Keratinocyte (primary cell): ENCODE measurements around the gene TMEM63B. TPM values are rescaled to one million over a fixed set of nuclear protein-coding genes. Genes with fewer than 3 reads are reported as not detected.
"Not testable (repeated sequence)": the region's sequence is repeated elsewhere in the genome, so short reads cannot be mapped to it uniquely, and the experiment has no call there.

Experiments used
- DNase-seq: peaks from one replicate; pipeline ENCODE4 v3.0.0-alpha.2; 2011; ENCODE audit warnings: low read depth, missing footprints, low spot score
- FAIRE-seq: peaks from 2 replicates; lab custom pipeline; 2011; peaks lifted over from hg19 to GRCh38; lab: Jason Lieb, UNC
- H2AFZ ChIP-seq: 2 replicates; pipeline ENCODE4 v1.6.0; 2012; ENCODE audit warnings: low read length, control low read depth, inconsistent platforms; ENCODE audit not compliant: control insufficient read depth
- H3K27ac ChIP-seq: 2 replicates; pipeline ENCODE4 v1.5.1; 2011; ENCODE audit warnings: low read length; ENCODE audit not compliant: control insufficient read depth, insufficient read depth
- H3K27me3 ChIP-seq: 3 replicates; pipeline ENCODE4 v1.6.0; 2011; ENCODE audit warnings: low read length; ENCODE audit not compliant: control insufficient read depth, insufficient read depth; ENCODE audit errors: extremely low read depth
- H3K36me3 ChIP-seq, 2 experiments: 2 replicates in 1 of 2; 3 replicates in 1 of 2; pipeline ENCODE4 v1.5.1; 2011; ENCODE audit warnings: low read length in 2 of 2, mild to moderate bottlenecking in 1 of 2; ENCODE audit not compliant: control insufficient read depth in 2 of 2, insufficient read depth in 2 of 2; ENCODE audit errors: extremely low read depth in 1 of 2
- H3K4me1 ChIP-seq: 3 replicates; pipeline ENCODE4 v1.5.1; 2011; ENCODE audit warnings: low read length; ENCODE audit not compliant: control insufficient read depth, insufficient read depth; ENCODE audit errors: extremely low read depth
- H3K4me2 ChIP-seq: 3 replicates; pipeline ENCODE4 v1.6.0; 2011; ENCODE audit warnings: low read depth, low read length; ENCODE audit not compliant: control insufficient read depth, insufficient read depth; ENCODE audit errors: extremely low read depth
- H3K4me3 ChIP-seq, 3 experiments: fragments of 200-600 bp in 1 of 3; sonication (generic) in 1 of 3; 2 replicates in 2 of 3; 3 replicates in 1 of 3; pipeline ENCODE4 v1.5.1; 2011 to 2016; ENCODE audit warnings: low read length in 3 of 3, mild to moderate bottlenecking in 3 of 3, control low read depth in 2 of 3, inconsistent platforms in 1 of 3, low read depth in 1 of 3, mixed read lengths in 1 of 3, mixed run types in 1 of 3, moderate library complexity in 1 of 3; ENCODE audit not compliant: control insufficient read depth in 2 of 3, insufficient read depth in 2 of 3; ENCODE audit errors: extremely low read depth in 1 of 3
- H3K79me2 ChIP-seq: 2 replicates; pipeline ENCODE4 v1.6.0; 2012; ENCODE audit warnings: low read length; ENCODE audit not compliant: control insufficient read depth, insufficient read depth
- H3K9ac ChIP-seq: 3 replicates; pipeline ENCODE4 v1.6.0; 2011; ENCODE audit warnings: low read length; ENCODE audit not compliant: control insufficient read depth, insufficient read depth; ENCODE audit errors: extremely low read depth
- H3K9me1 ChIP-seq: 3 replicates; pipeline ENCODE4 v1.6.0; 2011; ENCODE audit warnings: low read length; ENCODE audit not compliant: control insufficient read depth, insufficient read depth; ENCODE audit errors: extremely low read depth
- H3K9me3 ChIP-seq: 2 replicates; pipeline ENCODE4 v1.5.1; 2012; ENCODE audit warnings: low read depth, low read length; ENCODE audit not compliant: control insufficient read depth
- H4K20me1 ChIP-seq: 3 replicates; pipeline ENCODE4 v1.6.0; 2011; ENCODE audit warnings: low read length; ENCODE audit not compliant: control insufficient read depth, insufficient read depth; ENCODE audit errors: extremely low read depth
- EZH2 ChIP-seq: IDR thresholded peaks from one replicate; pipeline ENCODE4 v1.6.1; 2012; ENCODE audit warnings: inconsistent platforms, mild to moderate bottlenecking, low read length, moderate library complexity
- dilution Hi-C: fragments of 300-500 bp; cut with MboI; formaldehyde crosslinking; loops from one replicate; pipeline ENCODE4 v1.7.0; 2020; ENCODE audit warnings: low sequenced_read_pairs; ENCODE audit not compliant: extremely low pct_ligation_motif_present
- polyA plus RNA-seq, 5 experiments: library from polyadenylated mRNA; depleted of rRNA in 3 of 5; stranded (reverse) in 3 of 5; stranded (forward) in 1 of 5; unstranded in 1 of 5; fragments of >200 nt; gene quantifications; 1 replicate in 1 of 5; 2 replicates in 3 of 5; 3 replicates in 1 of 5; pipeline versions ENCODE4 v1.2.1 to v1.2.3, GENCODE V29; 2011 to 2012; ENCODE audit warnings: missing spikeins in 2 of 5, low read depth in 1 of 5, low replicate concordance in 1 of 5
- TF ChIP-seq, protein P1 (sequence below), 3 experiments: IDR thresholded peaks in 1 of 3; conservative IDR thresholded peaks in 1 of 3; optimal IDR thresholded peaks in 1 of 3; 2 replicates in 2 of 3; 3 replicates in 1 of 3; pipeline versions ENCODE3 to v1.5.1; 2011; ENCODE audit warnings: low read length in 3 of 3, mild to moderate bottlenecking in 3 of 3, moderate library complexity in 2 of 3, control low read depth in 1 of 3, inconsistent platforms in 1 of 3; ENCODE audit not compliant: insufficient read depth in 2 of 3; ENCODE audit errors: extremely low read depth in 1 of 3

The TMEM63B gene
- polyA plus RNA-seq, 1 donor (not counting 4 experiments of a cell fraction or from before 2014, with no cell fraction given) = 64.8 TPM

GRCh38 chr6:44180406-44180805 lies 53.1 kb downstream of the TMEM63B start:
- Histone ChIP-seq H4K20me1 (no peaks in the 10 kb centered on the region), H3K27ac (no peak overlapping the region), H2AFZ (no peak overlapping the region), H3K4me3 (no peak overlapping the region), H3K36me3 (no peaks in the 10 kb centered on the region), H3K79me2 (no peaks in the 10 kb centered on the region), H3K9me3 (peaks cover 3% of the 10 kb centered on the region), H3K9me1 (no peaks in the 10 kb centered on the region), H3K4me1 (peaks cover 12% of the 10 kb centered on the region), H3K4me2 (no peak overlapping the region), H3K9ac (no peak overlapping the region), H3K27me3 (no peaks in the 10 kb centered on the region)
- FAIRE-seq = no peak
- DNase-seq = no peak
- dilution Hi-C loops = no loop called here
- TF ChIP-seq, protein P1, sequence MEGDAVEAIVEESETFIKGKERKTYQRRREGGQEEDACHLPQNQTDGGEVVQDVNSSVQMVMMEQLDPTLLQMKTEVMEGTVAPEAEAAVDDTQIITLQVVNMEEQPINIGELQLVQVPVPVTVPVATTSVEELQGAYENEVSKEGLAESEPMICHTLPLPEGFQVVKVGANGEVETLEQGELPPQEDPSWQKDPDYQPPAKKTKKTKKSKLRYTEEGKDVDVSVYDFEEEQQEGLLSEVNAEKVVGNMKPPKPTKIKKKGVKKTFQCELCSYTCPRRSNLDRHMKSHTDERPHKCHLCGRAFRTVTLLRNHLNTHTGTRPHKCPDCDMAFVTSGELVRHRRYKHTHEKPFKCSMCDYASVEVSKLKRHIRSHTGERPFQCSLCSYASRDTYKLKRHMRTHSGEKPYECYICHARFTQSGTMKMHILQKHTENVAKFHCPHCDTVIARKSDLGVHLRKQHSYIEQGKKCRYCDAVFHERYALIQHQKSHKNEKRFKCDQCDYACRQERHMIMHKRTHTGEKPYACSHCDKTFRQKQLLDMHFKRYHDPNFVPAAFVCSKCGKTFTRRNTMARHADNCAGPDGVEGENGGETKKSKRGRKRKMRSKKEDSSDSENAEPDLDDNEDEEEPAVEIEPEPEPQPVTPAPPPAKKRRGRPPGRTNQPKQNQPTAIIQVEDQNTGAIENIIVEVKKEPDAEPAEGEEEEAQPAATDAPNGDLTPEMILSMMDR (optimal IDR thresholded peaks at IDR 0.05 in 1 of 3, IDR thresholded peaks at IDR 0.05 in 1 of 3, conservative IDR thresholded peaks at IDR 0.05 in 1 of 3; ENCODE audit: extremely low read depth in 1 of 3, insufficient read depth in 2 of 3, low read length in 3 of 3) = no peak
- TF ChIP-seq EZH2 = no peak

GRCh38 chr6:44180886-44181285 lies 53.5 kb downstream of the TMEM63B start:
- no peaks in the 10 kb centered on the region for H3K36me3 ChIP-seq
- H3K4me3 ChIP-seq = no peak overlapping the region
- DNase-seq = no peak
- H2AFZ ChIP-seq = no peak overlapping the region
- H3K9me3 ChIP-seq = peaks cover 3% of the 10 kb centered on the region
- H3K27me3 ChIP-seq = no peaks in the 10 kb centered on the region
- dilution Hi-C loops = no loop called here
- H3K9ac ChIP-seq = no peak overlapping the region
- H3K27ac ChIP-seq = no peak overlapping the region
- no peaks in the 10 kb centered on the region for H4K20me1 ChIP-seq
- no peak for TF ChIP-seq EZH2
- TF ChIP-seq, protein P1 (optimal IDR thresholded peaks at IDR 0.05 in 1 of 3, IDR thresholded peaks at IDR 0.05 in 1 of 3, conservative IDR thresholded peaks at IDR 0.05 in 1 of 3; ENCODE audit: extremely low read depth in 1 of 3, insufficient read depth in 2 of 3, low read length in 3 of 3) = no peak
- H3K4me1 ChIP-seq = peaks cover 12% of the 10 kb centered on the region
- H3K79me2 ChIP-seq = no peaks in the 10 kb centered on the region
- FAIRE-seq = no peak
- no peaks in the 10 kb centered on the region for H3K9me1 ChIP-seq
- no peak overlapping the region for H3K4me2 ChIP-seq

GRCh38 chr6:44181784-44182183 lies 54.4 kb downstream of the TMEM63B start:
- H3K36me3 ChIP-seq, H3K27ac ChIP-seq, H2AFZ ChIP-seq, dilution Hi-C loops, H4K20me1 ChIP-seq, H3K27me3 ChIP-seq, H3K4me2 ChIP-seq, H3K9me1 ChIP-seq, DNase-seq, H3K9me3 ChIP-seq, H3K79me2 ChIP-seq, H3K4me3 ChIP-seq, H3K9ac ChIP-seq: not testable (repeated sequence)
- FAIRE-seq = peak; percentile 48
- peaks cover 12% of the 10 kb centered on the region for H3K4me1 ChIP-seq
